Loucy (cell line): ENCODE measurements around the gene LGR5.
"Not testable (repeated sequence)": the region's sequence is repeated elsewhere in the genome, so short reads cannot be mapped to it uniquely, and the experiment has no call there.

ENCODE experiments used
- H2AFZ ChIP-seq: fragments of 200-600 bp; sonication (generic); 2 replicates; pipeline ENCODE4 v1.6.0; 2016; ENCODE audit warnings: antibody characterized with exemption, mild to moderate bottlenecking, low read length, moderate library complexity
- H3F3A ChIP-seq: fragments of 200-600 bp; 2 replicates; pipeline ENCODE4 v1.6.0; 2016; ENCODE audit warnings: antibody characterized with exemption, low read depth, mild to moderate bottlenecking
- H3K27me3 ChIP-seq: fragments of 200-600 bp; sonication (generic); 2 replicates; pipeline ENCODE4 v1.6.1; 2014; ENCODE audit warnings: low read length, mild to moderate bottlenecking; ENCODE audit not compliant: insufficient read depth, poor library complexity, severe bottlenecking
- H3K36me3 ChIP-seq: fragments of 200-600 bp; sonication (generic); 2 replicates; pipeline ENCODE4 v1.6.1; 2016; ENCODE audit warnings: low read length; ENCODE audit not compliant: insufficient read depth
- H3K4me1 ChIP-seq: fragments of 200-600 bp; sonication (generic); 2 replicates; pipeline ENCODE4 v1.5.1; 2014; ENCODE audit warnings: low read length, mild to moderate bottlenecking; ENCODE audit not compliant: insufficient read depth, poor library complexity, severe bottlenecking
- H3K4me2 ChIP-seq: fragments of 200-600 bp; sonication (generic); 2 replicates; pipeline ENCODE4 v1.6.0; 2014; ENCODE audit warnings: antibody characterized with exemption, low read length, low read depth, mild to moderate bottlenecking; ENCODE audit not compliant: poor library complexity, severe bottlenecking
- H3K4me3 ChIP-seq: fragments of 200-600 bp; sonication (generic); 2 replicates; pipeline ENCODE4 v1.5.1; 2014; ENCODE audit warnings: low read length, mild to moderate bottlenecking, mixed read lengths; ENCODE audit not compliant: poor library complexity, severe bottlenecking
- H3K79me2 ChIP-seq: fragments of 200-600 bp; sonication (generic); 2 replicates; pipeline ENCODE4 v1.6.1; 2014; ENCODE audit warnings: low read length; ENCODE audit not compliant: insufficient read depth
- H3K9ac ChIP-seq: fragments of 200-600 bp; sonication (generic); 2 replicates; pipeline ENCODE4 v1.6.0; 2014; ENCODE audit warnings: mild to moderate bottlenecking, low read depth, low read length, moderate library complexity; ENCODE audit not compliant: poor library complexity, severe bottlenecking
- H3K9me2 ChIP-seq: fragments of 200-600 bp; sonication (generic); replicated peaks from 2 replicates; pipeline ENCODE4 v1.6.1; 2016; ENCODE audit warnings: low read depth, low read length, mixed read lengths
- H3K9me3 ChIP-seq: fragments of 200-600 bp; sonication (generic); 2 replicates; pipeline ENCODE4 v1.6.1; 2014; ENCODE audit warnings: mild to moderate bottlenecking, antibody characterized with exemption, low read length, low read depth; ENCODE audit not compliant: insufficient read depth
- H4K20me1 ChIP-seq: fragments of 200-600 bp; sonication (generic); 2 replicates; pipeline ENCODE4 v1.6.0; 2014; ENCODE audit warnings: antibody characterized with exemption, low read length, mild to moderate bottlenecking; ENCODE audit not compliant: insufficient read depth, poor library complexity, severe bottlenecking
- EZH2phosphoT487 ChIP-seq: fragments of 200-600 bp; IDR thresholded peaks from 2 replicates; pipeline ENCODE4 v1.6.1; 2018; ENCODE audit warnings: antibody characterized with exemption, mild to moderate bottlenecking, moderate library complexity, borderline replicate concordance
- TF ChIP-seq, protein P1 (sequence below): fragments of 200-600 bp; sonication (generic); conservative IDR thresholded peaks from 2 replicates; pipeline ENCODE4 v1.5.1; 2014; ENCODE audit warnings: mild to moderate bottlenecking, antibody characterized with exemption, low read length

LGR5 gene

DNA sequence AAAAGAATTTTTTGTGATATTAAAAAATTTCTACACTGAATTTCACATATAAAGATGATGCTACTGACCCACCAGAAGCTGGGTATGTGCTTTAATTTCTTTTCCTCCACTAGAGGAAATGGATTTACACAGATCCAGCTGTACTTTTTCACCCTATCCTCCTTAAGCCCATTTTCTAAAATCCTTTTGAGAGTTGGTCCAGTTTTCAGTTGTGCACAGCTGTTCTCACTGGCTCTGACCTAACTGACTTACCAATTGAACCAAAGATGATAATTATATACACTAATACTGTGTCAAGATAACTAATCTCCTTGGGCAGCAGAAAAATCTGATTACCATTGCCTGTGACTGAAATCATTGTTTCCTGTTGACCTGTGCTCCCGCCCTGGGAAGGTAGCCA is 115.6 kb downstream of the LGR5 start:
- TF ChIP-seq, protein P1, sequence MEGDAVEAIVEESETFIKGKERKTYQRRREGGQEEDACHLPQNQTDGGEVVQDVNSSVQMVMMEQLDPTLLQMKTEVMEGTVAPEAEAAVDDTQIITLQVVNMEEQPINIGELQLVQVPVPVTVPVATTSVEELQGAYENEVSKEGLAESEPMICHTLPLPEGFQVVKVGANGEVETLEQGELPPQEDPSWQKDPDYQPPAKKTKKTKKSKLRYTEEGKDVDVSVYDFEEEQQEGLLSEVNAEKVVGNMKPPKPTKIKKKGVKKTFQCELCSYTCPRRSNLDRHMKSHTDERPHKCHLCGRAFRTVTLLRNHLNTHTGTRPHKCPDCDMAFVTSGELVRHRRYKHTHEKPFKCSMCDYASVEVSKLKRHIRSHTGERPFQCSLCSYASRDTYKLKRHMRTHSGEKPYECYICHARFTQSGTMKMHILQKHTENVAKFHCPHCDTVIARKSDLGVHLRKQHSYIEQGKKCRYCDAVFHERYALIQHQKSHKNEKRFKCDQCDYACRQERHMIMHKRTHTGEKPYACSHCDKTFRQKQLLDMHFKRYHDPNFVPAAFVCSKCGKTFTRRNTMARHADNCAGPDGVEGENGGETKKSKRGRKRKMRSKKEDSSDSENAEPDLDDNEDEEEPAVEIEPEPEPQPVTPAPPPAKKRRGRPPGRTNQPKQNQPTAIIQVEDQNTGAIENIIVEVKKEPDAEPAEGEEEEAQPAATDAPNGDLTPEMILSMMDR: no peak
- TF ChIP-seq EZH2phosphoT487: no peak

DNA sequence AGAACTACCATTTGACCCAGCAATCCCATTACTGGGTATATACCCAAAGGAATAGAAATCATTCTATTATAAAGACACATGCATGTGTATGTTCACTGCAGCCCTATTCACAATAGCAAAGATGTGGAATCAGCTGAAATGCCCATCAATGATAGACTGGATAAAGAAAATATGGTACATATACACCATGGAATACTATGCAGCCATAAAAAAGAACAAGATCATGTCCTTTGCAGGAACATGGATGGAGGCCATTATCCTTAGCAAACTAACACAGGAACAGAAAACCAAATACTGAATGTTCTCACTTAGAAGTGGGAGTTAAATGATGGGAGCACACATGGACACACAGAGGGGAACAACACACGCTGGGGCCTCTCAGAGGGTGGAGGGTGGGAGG is 116.2 kb downstream of the LGR5 start:
- not testable (repeated sequence) for H3F3A ChIP-seq, H3K4me1 ChIP-seq, H3K9ac ChIP-seq, H3K4me3 ChIP-seq, H4K20me1 ChIP-seq, H3K9me3 ChIP-seq, H3K4me2 ChIP-seq, H3K36me3 ChIP-seq, H2AFZ ChIP-seq, H3K9me2 ChIP-seq, H3K79me2 ChIP-seq, H3K27me3 ChIP-seq

More for the DNA sequence above, 115.6 kb downstream of the LGR5 start:
- Histone ChIP-seq H3K36me3 (no peaks in the 10 kb centered on the region), H3K4me1 (peaks cover 4% of the 10 kb centered on the region), H4K20me1 (no peaks in the 10 kb centered on the region), H3K9me3 (no peaks in the 10 kb centered on the region), H3K4me2 (no peak overlapping the region), H3K9ac (no peak overlapping the region), H3K27me3 (no peaks in the 10 kb centered on the region), H3K79me2 (no peaks in the 10 kb centered on the region), H3F3A (no peaks in the 10 kb centered on the region), H3K4me3 (no peak overlapping the region), H3K9me2 (no peaks in the 10 kb centered on the region), H2AFZ (no peak overlapping the region)

DNA sequence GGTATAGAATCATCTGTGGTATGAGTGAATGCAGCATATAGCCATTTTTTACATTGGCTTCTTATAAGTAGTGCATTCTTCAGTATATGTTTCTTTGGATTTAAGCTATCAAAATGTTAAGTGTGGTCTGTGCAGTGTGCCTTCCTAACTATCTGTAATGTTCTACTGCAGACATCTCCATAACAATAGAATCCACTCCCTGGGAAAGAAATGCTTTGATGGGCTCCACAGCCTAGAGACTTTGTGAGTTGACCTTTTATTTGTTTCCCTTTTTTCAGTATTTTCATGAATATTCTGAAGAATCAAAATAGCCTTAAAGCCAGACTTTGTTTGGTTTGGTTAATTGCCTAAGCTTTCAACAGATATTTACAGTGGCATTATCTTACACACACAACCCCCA is 116.8 kb downstream of the LGR5 start:
- Histone ChIP-seq H3K27me3 (no peaks in the 10 kb centered on the region), H3K36me3 (no peaks in the 10 kb centered on the region), H3K4me1 (no peaks in the 10 kb centered on the region), H3K9me3 (no peaks in the 10 kb centered on the region), H3K4me3 (no peak overlapping the region), H2AFZ (no peak overlapping the region), H3F3A (no peaks in the 10 kb centered on the region), H3K9me2 (no peaks in the 10 kb centered on the region), H4K20me1 (no peaks in the 10 kb centered on the region), H3K4me2 (no peak overlapping the region), H3K79me2 (no peaks in the 10 kb centered on the region), H3K9ac (no peak overlapping the region)
- TF ChIP-seq EZH2phosphoT487: no peak
- TF ChIP-seq, protein P1: no peak

DNA sequence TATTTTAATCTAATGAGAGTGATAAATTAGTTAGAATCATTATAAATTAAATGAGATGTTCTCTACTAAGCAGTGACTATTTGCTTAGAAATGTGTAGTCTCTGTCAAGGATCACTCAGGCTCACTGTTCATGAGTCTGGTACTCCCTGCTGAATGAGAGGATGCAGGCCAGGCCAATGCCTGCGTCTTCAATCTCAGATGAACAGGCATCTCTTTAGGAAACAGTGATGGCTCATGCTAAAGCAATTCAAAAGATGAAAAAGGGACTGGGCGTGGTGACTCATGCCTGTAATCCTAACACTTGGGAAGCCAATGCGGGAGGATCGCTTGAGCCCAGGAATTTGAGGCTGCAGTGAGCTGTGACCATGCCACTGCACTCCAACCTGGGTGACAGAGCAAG is 117.3 kb downstream of the LGR5 start:
- H3K9me3 ChIP-seq: no peaks in the 10 kb centered on the region
- H3K79me2 ChIP-seq: no peaks in the 10 kb centered on the region
- H3K27me3 ChIP-seq: no peaks in the 10 kb centered on the region
- no peaks in the 10 kb centered on the region for H3F3A ChIP-seq
- H3K9me2 ChIP-seq: no peaks in the 10 kb centered on the region
- TF ChIP-seq EZH2phosphoT487: no peak
- TF ChIP-seq, protein P1: no peak
- no peak overlapping the region for H2AFZ ChIP-seq
- no peak overlapping the region for H3K4me2 ChIP-seq
- H3K4me1 ChIP-seq: no peaks in the 10 kb centered on the region
- H3K9ac ChIP-seq: no peak overlapping the region
- H3K36me3 ChIP-seq: no peaks in the 10 kb centered on the region
- no peaks in the 10 kb centered on the region for H4K20me1 ChIP-seq
- no peak overlapping the region for H3K4me3 ChIP-seq
